Thyroid gland (tissue), 4 donors: ENCODE results near the gene PCDHGB6. TPM values are rescaled to one million over a fixed set of nuclear protein-coding genes. Genes with fewer than 3 reads are reported as not detected.

ENCODE experiments used
- total RNA-seq, 4 donors: library from RNA; depleted of rRNA; stranded (reverse); fragments of >200 nt; gene quantifications; one replicate each; pipeline ENCODE4 v1.2.3, GENCODE V29; 2016

Gene PCDHGB6
- total RNA-seq, 4 donors from 2014 or later: 9.5 to 11.4 (median 10.9) TPM

Other genes with a start within 250 kb of the PCDHGB6 start
- gene PCDHB7, start 235.4 kb upstream of the PCDHGB6 start, total RNA-seq: 1 to 10 TPM in 3 of 4 donors, under 1 TPM in 1; 0.67 to 2.8 (median 2.1) TPM
- gene PCDHB8, start 230.2 kb upstream of the PCDHGB6 start, total RNA-seq: 1 to 10 TPM in 3 of 4 donors, under 1 TPM in 1; 0.67 to 2.6 (median 1.8) TPM
- 1 to 10 TPM; 3.5 to 4.8 (median 4.1) TPM for gene PCDHB16, start 225.6 kb upstream of the PCDHGB6 start, total RNA-seq
- gene PCDHB9, start 220.9 kb upstream of the PCDHGB6 start, total RNA-seq: 1 to 10 TPM; 2.0 to 3.9 (median 3.0) TPM
- 1 to 10 TPM; 1.6 to 3.1 (median 2.4) TPM for gene PCDHB10, start 215.7 kb upstream of the PCDHGB6 start, total RNA-seq
- gene PCDHB11, start 208.4 kb upstream of the PCDHGB6 start, total RNA-seq: 1 to 10 TPM; 2.0 to 3.4 (median 2.5) TPM
- gene PCDHB12, start 199.3 kb upstream of the PCDHGB6 start, total RNA-seq: 1 to 10 TPM; 1.1 to 3.6 (median 2.4) TPM
- gene PCDHB13, start 194.1 kb upstream of the PCDHGB6 start, total RNA-seq: 1 to 10 TPM; 4.0 to 7.2 (median 5.2) TPM
- gene PCDHB14, start 184.7 kb upstream of the PCDHGB6 start, total RNA-seq: 1 to 10 TPM; 3.5 to 6.5 (median 4.0) TPM
- gene PCDHB15, start 162.6 kb upstream of the PCDHGB6 start, total RNA-seq: 1 to 10 TPM; 3.8 to 6.8 (median 5.5) TPM
- 1 to 10 TPM in 2 of 4 donors, not detected in 2; 1.6 to 4.5 TPM for gene SLC25A2, start 104.0 kb upstream of the PCDHGB6 start, total RNA-seq
- 10 to 100 TPM; 48.0 to 72.6 (median 60.9) TPM for gene TAF7, start 87.2 kb upstream of the PCDHGB6 start, total RNA-seq
- 1 to 10 TPM in 2 of 4 donors, under 1 TPM in 2; 0.40 to 1.3 (median 0.87) TPM for gene PCDHGA1, start 77.5 kb upstream of the PCDHGB6 start, total RNA-seq
- gene PCDHGA2, start 69.3 kb upstream of the PCDHGB6 start, total RNA-seq: 1 to 10 TPM; 4.3 to 6.4 (median 5.6) TPM
- gene PCDHGA3, start 64.2 kb upstream of the PCDHGB6 start, total RNA-seq: 1 to 10 TPM; 3.0 to 4.7 (median 4.1) TPM
- gene PCDHGB1, start 57.9 kb upstream of the PCDHGB6 start, total RNA-seq: 1 to 10 TPM; 3.9 to 7.5 (median 6.0) TPM
- gene PCDHGA4, start 53.0 kb upstream of the PCDHGB6 start, total RNA-seq: 1 to 10 TPM; 3.5 to 7.7 (median 4.4) TPM
- 1 to 10 TPM; 4.4 to 7.6 (median 6.6) TPM for gene PCDHGB2, start 48.0 kb upstream of the PCDHGB6 start, total RNA-seq
- gene PCDHGA5, start 43.9 kb upstream of the PCDHGB6 start, total RNA-seq: 1 to 10 TPM; 3.5 to 5.3 (median 4.2) TPM
- gene PCDHGB3, start 37.8 kb upstream of the PCDHGB6 start, total RNA-seq: 1 to 10 TPM; 5.1 to 9.2 (median 5.8) TPM
- gene PCDHGA6, start 34.1 kb upstream of the PCDHGB6 start, total RNA-seq: 1 to 10 TPM; 5.6 to 7.3 (median 5.8) TPM
- gene PCDHGA7, start 25.3 kb upstream of the PCDHGB6 start, total RNA-seq: 1 to 10 TPM; 5.1 to 9.8 (median 7.8) TPM
- 10 to 100 TPM; 10.4 to 12.5 (median 10.4) TPM for gene PCDHGB4, start 20.3 kb upstream of the PCDHGB6 start, total RNA-seq
- gene PCDHGA8, start 15.4 kb upstream of the PCDHGB6 start, total RNA-seq: 1 to 10 TPM; 2.9 to 5.8 (median 4.7) TPM
- gene PCDHGB5, start 10.1 kb upstream of the PCDHGB6 start, total RNA-seq: 10 to 100 TPM; 17.2 to 22.6 (median 20.2) TPM
- 10 to 100 TPM in 3 of 4 donors, 1 to 10 TPM in 1; 9.7 to 12.1 (median 11.0) TPM for gene PCDHGA9, start 5.2 kb upstream of the PCDHGB6 start, total RNA-seq
- gene PCDHGA10, start 5.0 kb downstream of the PCDHGB6 start, total RNA-seq: 10 to 100 TPM in 1 of 4 donors, 1 to 10 TPM in 3; 8.7 to 17.1 (median 9.3) TPM
- 10 to 100 TPM in 3 of 4 donors, 1 to 10 TPM in 1; 9.5 to 19.7 (median 11.3) TPM for gene PCDHGB7, start 9.7 kb downstream of the PCDHGB6 start, total RNA-seq
- gene PCDHGA11, start 13.0 kb downstream of the PCDHGB6 start, total RNA-seq: 1 to 10 TPM; 8.0 to 9.5 (median 8.2) TPM
- 10 to 100 TPM in 2 of 4 donors, 1 to 10 TPM in 2; 9.4 to 13.5 (median 10.7) TPM for gene PCDHGA12, start 22.5 kb downstream of the PCDHGB6 start, total RNA-seq
- 10 to 100 TPM; 24.7 to 31.5 (median 27.6) TPM for gene PCDHGC3, start 67.9 kb downstream of the PCDHGB6 start, total RNA-seq
- gene PCDHGC4, start 77.0 kb downstream of the PCDHGB6 start, total RNA-seq: 10 to 100 TPM in 1 of 4 donors, 1 to 10 TPM in 3; 2.5 to 10.7 (median 4.8) TPM
- 1 to 10 TPM; 1.8 to 3.4 (median 2.1) TPM for gene PCDHGC5, start 81.1 kb downstream of the PCDHGB6 start, total RNA-seq
- gene DIAPH1, start 211.0 kb downstream of the PCDHGB6 start, total RNA-seq: 100 to 1,000 TPM in 1 of 4 donors, 10 to 100 TPM in 3; 82.1 to 103 (median 89.7) TPM
- 10 to 100 TPM; 44.2 to 62.7 (median 54.6) TPM for gene HDAC3, start 228.8 kb downstream of the PCDHGB6 start, total RNA-seq
- gene RELL2, start 229.0 kb downstream of the PCDHGB6 start, total RNA-seq: 1 to 10 TPM; 2.4 to 5.7 (median 4.6) TPM
- 10 to 100 TPM; 15.2 to 28.3 (median 22.7) TPM for gene FCHSD1, start 243.4 kb downstream of the PCDHGB6 start, total RNA-seq